EL (cell line): ENCODE data around the gene NECTIN1.

Experiments
- DNase-seq: peaks from one replicate; pipeline ENCODE4 v3.0.0-alpha.2; 2016

Gene NECTIN1

GRCh38 chr11:119691020-119691666 lies 37.9 kb downstream of the NECTIN1 start:
- DNase-seq = no peak

- DNase-seq = no peak
These were observed 39.7 kb downstream of the NECTIN1 start for GRCh38 chr11:119689302-119689701.

- no peak for DNase-seq
These were observed 40.6 kb downstream of the NECTIN1 start for GRCh38 chr11:119688356-119688755.

GRCh38 chr11:119687373-119688046 lies 41.5 kb downstream of the NECTIN1 start:
- DNase-seq = no peak

GRCh38 chr11:119686177-119686882 lies 42.7 kb downstream of the NECTIN1 start:
- DNase-seq = no peak

GRCh38 chr11:119685111-119685746 lies 43.8 kb downstream of the NECTIN1 start:
- no peak for DNase-seq

- peak; percentile 81 for DNase-seq
These were observed 44.5 kb downstream of the NECTIN1 start for GRCh38 chr11:119684361-119685110.

GRCh38 chr11:119683783-119684182 lies 45.2 kb downstream of the NECTIN1 start:
- no peak for DNase-seq

- no peak for DNase-seq
These were observed 47.6 kb downstream of the NECTIN1 start for GRCh38 chr11:119681361-119681910.

- no peak for DNase-seq
These were observed 48.2 kb downstream of the NECTIN1 start for GRCh38 chr11:119680541-119681360.

- no peak for DNase-seq
These were observed 49.7 kb downstream of the NECTIN1 start for GRCh38 chr11:119679346-119679745.

GRCh38 chr11:119678351-119678750 lies 50.6 kb downstream of the NECTIN1 start:
- no peak for DNase-seq

GRCh38 chr11:119677840-119678239 lies 51.2 kb downstream of the NECTIN1 start:
- DNase-seq = no peak

- DNase-seq = peak; percentile 56
These were observed 52.5 kb downstream of the NECTIN1 start for GRCh38 chr11:119676461-119677020.

- no peak for DNase-seq
These were observed 55.2 kb downstream of the NECTIN1 start for GRCh38 chr11:119673759-119674336.

GRCh38 chr11:119673052-119673758 lies 55.8 kb downstream of the NECTIN1 start:
- no peak for DNase-seq

- no peak for DNase-seq
These were observed 56.4 kb downstream of the NECTIN1 start for GRCh38 chr11:119672597-119672996.

- DNase-seq = no peak
These were observed 57.4 kb downstream of the NECTIN1 start for GRCh38 chr11:119671561-119672015.

GRCh38 chr11:119671051-119671450 lies 57.9 kb downstream of the NECTIN1 start:
- DNase-seq = peak; percentile 26

GRCh38 chr11:119669487-119669886 lies 59.5 kb downstream of the NECTIN1 start:
- DNase-seq = no peak
